Uterus (tissue), 2 donors: ENCODE data around the gene ILF3.

ENCODE experiments used
- CTCF ChIP-seq, 4 experiments: fragments of 200-600 bp in 2 of 4; fragments of 450-650 bp in 2 of 4; sonication (generic) in 2 of 4; IDR thresholded peaks; one replicate each; pipeline ENCODE4 v1.5.1; 2016 to 2019; ENCODE audit warnings: antibody characterized with exemption in 4 of 4, mild to moderate bottlenecking in 2 of 4, moderate library complexity in 1 of 4
- POLR2A ChIP-seq, 2 donors: fragments of 450-650 bp; IDR thresholded peaks; one replicate each; pipeline ENCODE4 v1.6.1; 2016; ENCODE audit warnings: antibody characterized with exemption in 2 of 2, mild to moderate bottlenecking in 1 of 2, moderate library complexity in 1 of 2

GRCh38 chr19:10625762-10626138, 28.4 kb upstream of the ILF3 start:
- no peak for TF ChIP-seq CTCF (IDR thresholded peaks at IDR 0.05)
- TF ChIP-seq POLR2A (IDR thresholded peaks at IDR 0.05) = no peak
